SK-N-SH (cell line): ENCODE measurements around the gene UGT2B15.

ENCODE experiments used
- CTCF ChIP-seq: fragments of 200-600 bp; sonication (generic); IDR thresholded peaks from 2 replicates; pipeline ENCODE4 v1.6.1; 2017; ENCODE audit warnings: antibody characterized with exemption, mild to moderate bottlenecking, moderate library complexity
- ELF1 ChIP-seq: IDR thresholded peaks from 2 replicates; pipeline ENCODE4 v1.4.0; 2012
- EP300 ChIP-seq, 2 experiments: IDR thresholded peaks; 2 replicates each; pipeline versions ENCODE4 v1.4.0 to v1.6.1; 2012; ENCODE audit warnings: borderline replicate concordance in 1 of 2, low read depth in 1 of 2, low read length in 1 of 2
- POLR2AphosphoS5 ChIP-seq: IDR thresholded peaks from 2 replicates; pipeline ENCODE4 v1.6.1; 2012; ENCODE audit warnings: low read depth, low read length
- RFX5 ChIP-seq: IDR thresholded peaks from 2 replicates; pipeline ENCODE4 v1.6.1; 2012; ENCODE audit warnings: mild to moderate bottlenecking, improper control_type of control experiment, low read length
- SIN3A ChIP-seq: IDR thresholded peaks from 2 replicates; pipeline ENCODE4 v1.6.1; 2012; ENCODE audit warnings: low read depth, mild to moderate bottlenecking, low read length, moderate library complexity, borderline replicate concordance
- TCF12 ChIP-seq: IDR thresholded peaks from 2 replicates; pipeline ENCODE4 v1.4.0; 2012
- USF2 ChIP-seq: fragments of 150-350 bp; IDR thresholded peaks from 2 replicates; pipeline ENCODE4 v1.6.1; 2017; ENCODE audit warnings: antibody characterized with exemption, low read length, low read depth, borderline replicate concordance
- YY1 ChIP-seq: IDR thresholded peaks from 2 replicates; pipeline ENCODE4 v1.4.0; 2012; ENCODE audit warnings: low read depth, mild to moderate bottlenecking

- TF ChIP-seq CTCF (no peak), ELF1 (no peak), RFX5 (no peak), EP300 (IDR thresholded peaks at IDR 0.05; ENCODE audit: borderline replicate concordance in 1 of 2, low read depth in 1 of 2, low read length in 1 of 2) (no peak), POLR2AphosphoS5 (no peak), USF2 (no peak), YY1 (no peak), SIN3A (no peak), TCF12 (no peak)
These were observed 71.3 kb downstream of the UGT2B15 start for GRCh38 chr4:68599150-68599549.
